A673 (cell line): ENCODE results near the gene ZNF189.

Experiments
- EZH2 ChIP-seq: fragments of 200-600 bp; sonication (generic); IDR thresholded peaks from 2 replicates; pipeline ENCODE4 v1.6.1; 2017; ENCODE audit warnings: borderline replicate concordance, low read depth, mild to moderate bottlenecking, mixed read lengths, antibody characterized with exemption, low read length; ENCODE audit not compliant: poor library complexity, severe bottlenecking
- TF ChIP-seq, protein P1 (sequence below): fragments of 300-800, 200-600 bp; sonication (generic); conservative IDR thresholded peaks from 2 replicates; pipeline ENCODE4 v1.5.1; 2017; ENCODE audit warnings: low read depth, mild to moderate bottlenecking, antibody characterized with exemption, low read length, moderate library complexity, mixed read lengths

GRCh38 chr9:101442736-101443135, 44.1 kb downstream of the ZNF189 start:
- TF ChIP-seq, protein P1, sequence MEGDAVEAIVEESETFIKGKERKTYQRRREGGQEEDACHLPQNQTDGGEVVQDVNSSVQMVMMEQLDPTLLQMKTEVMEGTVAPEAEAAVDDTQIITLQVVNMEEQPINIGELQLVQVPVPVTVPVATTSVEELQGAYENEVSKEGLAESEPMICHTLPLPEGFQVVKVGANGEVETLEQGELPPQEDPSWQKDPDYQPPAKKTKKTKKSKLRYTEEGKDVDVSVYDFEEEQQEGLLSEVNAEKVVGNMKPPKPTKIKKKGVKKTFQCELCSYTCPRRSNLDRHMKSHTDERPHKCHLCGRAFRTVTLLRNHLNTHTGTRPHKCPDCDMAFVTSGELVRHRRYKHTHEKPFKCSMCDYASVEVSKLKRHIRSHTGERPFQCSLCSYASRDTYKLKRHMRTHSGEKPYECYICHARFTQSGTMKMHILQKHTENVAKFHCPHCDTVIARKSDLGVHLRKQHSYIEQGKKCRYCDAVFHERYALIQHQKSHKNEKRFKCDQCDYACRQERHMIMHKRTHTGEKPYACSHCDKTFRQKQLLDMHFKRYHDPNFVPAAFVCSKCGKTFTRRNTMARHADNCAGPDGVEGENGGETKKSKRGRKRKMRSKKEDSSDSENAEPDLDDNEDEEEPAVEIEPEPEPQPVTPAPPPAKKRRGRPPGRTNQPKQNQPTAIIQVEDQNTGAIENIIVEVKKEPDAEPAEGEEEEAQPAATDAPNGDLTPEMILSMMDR = no peak
- TF ChIP-seq EZH2 = no peak
